ENCODE results near the gene NKG7. TPM values are rescaled to one million over a fixed set of nuclear protein-coding genes. Genes with fewer than 3 reads are reported as not detected.

The NKG7 gene
- total and polyA plus RNA-seq, 3 donors from 2014 or later: 0.63 to 8.7 TPM; not detected in 1

DNA sequence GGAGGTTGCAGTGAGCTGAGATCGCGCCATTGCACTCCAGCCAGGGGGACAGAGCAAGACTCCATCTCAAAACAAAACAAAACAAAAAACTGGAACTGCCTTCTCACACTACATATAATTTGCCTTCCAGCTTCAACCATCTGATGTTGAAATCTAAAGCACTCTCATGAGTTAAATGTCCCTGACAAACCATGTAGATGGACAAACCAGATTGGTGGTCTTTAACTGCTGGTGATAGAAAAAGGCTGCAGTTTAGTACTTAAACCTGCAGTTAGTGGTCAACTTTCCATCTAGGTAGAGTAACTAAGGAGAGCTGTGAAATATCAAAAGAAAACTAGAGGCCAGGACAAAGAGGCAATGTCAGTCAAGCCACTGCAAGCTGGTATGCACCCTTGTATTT, 23.7 kb upstream of the NKG7 start:
- WGBS, 2 donors: 87 to 95% methylated on average over 2 of the region's 2 CpGs
- no peak for DNase-seq

DNA sequence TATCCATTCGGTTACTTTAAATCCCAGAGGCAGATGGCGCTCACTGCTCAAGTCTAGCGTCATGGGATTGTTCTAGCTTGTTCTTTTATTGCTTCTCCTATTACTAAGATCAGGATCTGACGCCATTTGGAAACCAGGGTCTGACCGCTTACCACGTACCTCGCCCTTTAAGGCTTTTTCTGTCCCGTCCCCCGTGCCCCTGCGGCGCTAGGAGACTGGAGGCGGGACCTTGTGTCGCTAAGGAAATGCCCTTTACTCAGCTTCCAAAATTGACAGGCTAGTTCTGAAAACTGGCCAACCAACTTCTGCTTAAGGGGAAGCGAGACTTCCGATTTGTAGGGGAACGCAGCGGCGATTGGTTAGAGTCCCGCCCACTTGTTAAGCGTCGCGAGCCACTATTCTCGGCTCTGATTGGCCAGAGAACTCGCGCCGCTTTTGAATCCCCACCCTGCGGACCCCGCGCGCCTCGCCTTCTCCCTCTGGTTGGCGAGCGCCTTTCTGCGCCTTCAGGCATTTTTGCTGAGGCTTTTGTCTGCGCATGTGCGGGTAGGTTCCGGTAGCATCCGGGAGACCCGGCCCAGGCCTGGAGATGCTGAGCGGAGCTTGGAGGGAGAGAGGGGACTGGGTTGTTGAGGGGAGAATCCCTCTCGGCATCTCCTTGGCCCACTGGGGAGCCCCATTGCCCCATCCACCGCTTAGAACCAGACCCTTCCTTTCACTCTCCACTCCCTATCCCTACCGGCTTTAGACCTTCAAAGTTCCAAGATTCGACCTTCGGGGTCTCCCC, 21.8 kb upstream of the NKG7 start:
- Histone ChIP-seq H3K27me3 (no peaks in the 10 kb centered on the region), H3K4me1 (peaks cover 5% of the 10 kb centered on the region), H3K27ac (peak overlapping the region; percentile 46 to 72), H3K4me3 (peak overlapping the region; percentile 27 to 58), H3K36me3 (ENCODE audit: low read depth, missing control alignments) (no peaks in the 10 kb centered on the region), H3K9me3 (no peaks in the 10 kb centered on the region)
- intact Hi-C loops (cut with DNase I; ENCODE audit: low total_unique reads): no loop called here
- DNase-seq: peak; percentile 98
- whole genome bisulfite sequencing, 2 donors: 0 to 3% methylated on average over 40 to 44 of the region's 45 CpGs
- TF ChIP-seq, protein P1, sequence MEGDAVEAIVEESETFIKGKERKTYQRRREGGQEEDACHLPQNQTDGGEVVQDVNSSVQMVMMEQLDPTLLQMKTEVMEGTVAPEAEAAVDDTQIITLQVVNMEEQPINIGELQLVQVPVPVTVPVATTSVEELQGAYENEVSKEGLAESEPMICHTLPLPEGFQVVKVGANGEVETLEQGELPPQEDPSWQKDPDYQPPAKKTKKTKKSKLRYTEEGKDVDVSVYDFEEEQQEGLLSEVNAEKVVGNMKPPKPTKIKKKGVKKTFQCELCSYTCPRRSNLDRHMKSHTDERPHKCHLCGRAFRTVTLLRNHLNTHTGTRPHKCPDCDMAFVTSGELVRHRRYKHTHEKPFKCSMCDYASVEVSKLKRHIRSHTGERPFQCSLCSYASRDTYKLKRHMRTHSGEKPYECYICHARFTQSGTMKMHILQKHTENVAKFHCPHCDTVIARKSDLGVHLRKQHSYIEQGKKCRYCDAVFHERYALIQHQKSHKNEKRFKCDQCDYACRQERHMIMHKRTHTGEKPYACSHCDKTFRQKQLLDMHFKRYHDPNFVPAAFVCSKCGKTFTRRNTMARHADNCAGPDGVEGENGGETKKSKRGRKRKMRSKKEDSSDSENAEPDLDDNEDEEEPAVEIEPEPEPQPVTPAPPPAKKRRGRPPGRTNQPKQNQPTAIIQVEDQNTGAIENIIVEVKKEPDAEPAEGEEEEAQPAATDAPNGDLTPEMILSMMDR (IDR thresholded peaks at IDR 0.05): peak in 1 of 3 experiments; percentile 11
- no peak for TF ChIP-seq POLR2A (IDR thresholded peaks at IDR 0.05)

More for the DNA sequence above, 23.7 kb upstream of the NKG7 start:
- Histone ChIP-seq H3K4me3 (no peak overlapping the region), H3K4me1 (peaks cover 5% of the 10 kb centered on the region), H3K27me3 (no peaks in the 10 kb centered on the region), H3K9me3 (no peaks in the 10 kb centered on the region), H3K27ac (no peak overlapping the region), H3K36me3 (ENCODE audit: low read depth, missing control alignments) (no peaks in the 10 kb centered on the region)
- no peak for TF ChIP-seq POLR2A (IDR thresholded peaks at IDR 0.05)
- TF ChIP-seq, protein P1 (IDR thresholded peaks at IDR 0.05): no peak
- intact Hi-C loops (cut with DNase I; ENCODE audit: low total_unique reads): loop anchor here (5.0 kb wide), 1 partner anchor 649 kb away; no protein-coding TSS in a partner anchor

GRCh38 chr19:51392701-51393100, 20.2 kb upstream of the NKG7 start:
- Histone ChIP-seq H3K4me3 (no peak overlapping the region), H3K36me3 (ENCODE audit: low read depth, missing control alignments) (no peaks in the 10 kb centered on the region), H3K27me3 (no peaks in the 10 kb centered on the region), H3K9me3 (no peaks in the 10 kb centered on the region), H3K4me1 (peaks cover 5% of the 10 kb centered on the region), H3K27ac (no peak overlapping the region)
- intact Hi-C loops (cut with DNase I; ENCODE audit: low total_unique reads): no loop called here
- no peak for TF ChIP-seq POLR2A (IDR thresholded peaks at IDR 0.05)
- TF ChIP-seq, protein P1 (IDR thresholded peaks at IDR 0.05): no peak
- WGBS, 2 donors: 53 to 92% methylated on average over 1 of the region's 1 CpG
- DNase-seq: no peak

- H3K27ac ChIP-seq: no peak overlapping the region
- H3K27me3 ChIP-seq: no peaks in the 10 kb centered on the region
- TF ChIP-seq, protein P1 (IDR thresholded peaks at IDR 0.05): no peak
- TF ChIP-seq POLR2A (IDR thresholded peaks at IDR 0.05): no peak
- DNase-seq: no peak
- H3K9me3 ChIP-seq: no peaks in the 10 kb centered on the region
- H3K4me3 ChIP-seq: peak overlapping the region in 1 of 2 donors; percentile 27
- intact Hi-C loops (cut with DNase I; ENCODE audit: low total_unique reads): no loop called here
- H3K36me3 ChIP-seq (ENCODE audit: low read depth, missing control alignments): no peaks in the 10 kb centered on the region
- WGBS, 2 donors: 29 to 47% methylated on average over 8 of the region's 8 CpGs
- H3K4me1 ChIP-seq: peaks cover 5% of the 10 kb centered on the region
These were observed 18.7 kb upstream of the NKG7 start for GRCh38 chr19:51391073-51391611.
